CD4-positive, alpha-beta T cell (primary cell): ENCODE data around the gene MROH8. TPM values are rescaled to one million over a fixed set of nuclear protein-coding genes. Genes with fewer than 3 reads are reported as not detected.

Experiments
- ATAC-seq: fragments of 200-7000 bp; cut with Tn5 transposase; one replicate; pipeline ENCODE4 v1.10.0; 2022; ENCODE audit warnings: mild to moderate bottlenecking; ENCODE audit not compliant: poor library complexity
- CTCF ChIA-PET: fragments of 350-600 bp; sonication (Branson Sonifier 250); formaldehyde crosslinking; loops from one replicate; lab custom pipeline; 2021; ENCODE audit warnings: antibody characterized with exemption, inconsistent platforms; lab: Charles Lee
- POLR2A ChIA-PET: fragments of 350-600 bp; sonication (Branson Sonifier 250); formaldehyde crosslinking; loops from one replicate; lab custom pipeline; 2021; ENCODE audit warnings: antibody characterized with exemption, inconsistent platforms; lab: Charles Lee
- DNase-seq, 14 experiments: peaks; one replicate each; pipeline ENCODE4 v3.0.0-alpha.2; 2013 to 2020; ENCODE audit warnings: mixed read lengths in 2 of 14
- H3K27ac ChIP-seq, 2 donors: one replicate each; pipeline versions ENCODE4 v1.5.1 to v1.7.0; 2013; ENCODE audit warnings: low read length in 2 of 2, low read depth in 1 of 2, mild to moderate bottlenecking in 1 of 2
- H3K27me3 ChIP-seq, 2 experiments: 1 replicate in 1 of 2; 2 replicates in 1 of 2; pipeline versions ENCODE4 v1.6.1 to v1.7.0; 2013; ENCODE audit warnings: low read length in 2 of 2, control low read depth in 1 of 2, mild to moderate bottlenecking in 1 of 2, moderate library complexity in 1 of 2; ENCODE audit not compliant: insufficient read depth in 2 of 2, control insufficient read depth in 1 of 2
- H3K36me3 ChIP-seq: one replicate; pipeline ENCODE4 v1.6.1; 2013; ENCODE audit warnings: low read length, control low read depth; ENCODE audit not compliant: insufficient read depth
- H3K4me1 ChIP-seq: one replicate; pipeline ENCODE4 v1.6.1; 2013; ENCODE audit warnings: low read length, control low read depth; ENCODE audit not compliant: insufficient read depth
- H3K4me3 ChIP-seq: one replicate; pipeline ENCODE4 v1.5.1; 2013; ENCODE audit warnings: mild to moderate bottlenecking, low read length, moderate library complexity
- H3K9me3 ChIP-seq, 2 experiments: 1 replicate in 1 of 2; 2 replicates in 1 of 2; pipeline versions ENCODE4 v1.6.1 to v1.7.0; 2013; ENCODE audit warnings: low read length in 2 of 2, mild to moderate bottlenecking in 2 of 2, control low read depth in 1 of 2, moderate library complexity in 1 of 2; ENCODE audit not compliant: control insufficient read depth in 1 of 2, insufficient read depth in 1 of 2
- H3K27ac Mint-ChIP-seq: one replicate; pipeline ENCODE4 v1.8.0; 2020; ENCODE audit warnings: mixed read lengths
- H3K27me3 Mint-ChIP-seq: one replicate; pipeline ENCODE4 v1.8.0; 2021; ENCODE audit warnings: mixed read lengths
- H3K36me3 Mint-ChIP-seq: one replicate; pipeline ENCODE4 v1.8.0; 2021; ENCODE audit warnings: low read depth, mixed read lengths
- H3K4me1 Mint-ChIP-seq: one replicate; pipeline ENCODE4 v1.8.0; 2021; ENCODE audit warnings: low read depth, mixed read lengths
- H3K4me3 Mint-ChIP-seq: one replicate; pipeline ENCODE4 v1.8.0; 2020; ENCODE audit warnings: mild to moderate bottlenecking, mixed read lengths
- H3K9me3 Mint-ChIP-seq: one replicate; pipeline ENCODE4 v1.8.0; 2020; ENCODE audit warnings: mixed read lengths
- CTCF ChIP-seq: fragments of 200-600 bp; IDR thresholded peaks from one replicate; pipeline ENCODE4 v1.8.0; 2022; ENCODE audit warnings: antibody characterized with exemption, mild to moderate bottlenecking
- intact Hi-C, 2 experiments: fragments of 100-400 bp; cut with DNase I in 1 of 2; cut with micrococcal nuclease in 1 of 2; formaldehyde crosslinking; loops; one replicate each; pipeline versions ENCODE4 v1.15.1 to v1.9.0; 2023 to 2025; cut with DNase I, micrococcal nuclease
- polyA plus RNA-seq, 2 donors: library from polyadenylated mRNA; unstranded; fragments of 120-200 nt; gene quantifications; one replicate each; pipeline ENCODE4 v1.2.1, GENCODE V29; 2013
- total RNA-seq, 174 experiments: library from RNA in 2 of 174; stranded (reverse) in 2 of 174; gene quantifications; one replicate each; pipeline ENCODE4 v1.2.3 and lab custom pipeline; 2021 to 2026

The MROH8 gene
- total RNA-seq (1 to 10 TPM; 1.1 to 1.2 TPM), total RNA-seq (lab: John Stamatoyannopoulos, UW) (0 to 3.4 (median 1.2) reads per million in 172 experiments)
- 0.56 TPM for polyA plus RNA-seq (2013, experiment 1 of 2)
- polyA plus RNA-seq (2013, experiment 2 of 2): 1.4 TPM

GRCh38 chr20:37178839-37179682, at the start of gene MROH8, which contains the start of gene RPN2:
Gene MROH8 (minus strand): TSS chr20:37179548.
Gene RPN2 (plus strand): TSS chr20:37179330. CDS start chr20:37179357, 27 bp downstream.
- peaks cover 35% of the 10 kb centered on the region for H3K36me3 Mint-ChIP-seq
- H3K4me1 Mint-ChIP-seq: peaks cover 46% of the 10 kb centered on the region
- peak; percentile 92 for ATAC-seq
- peaks cover 12% of the 10 kb centered on the region for H3K36me3 ChIP-seq
- H3K27me3 Mint-ChIP-seq: no peaks in the 10 kb centered on the region
- no peak for TF ChIP-seq CTCF
- H3K9me3 Mint-ChIP-seq: no peaks in the 10 kb centered on the region
- POLR2A ChIA-PET: interaction anchor here (0.6 to 3.0 kb wide), 25 partner anchors 11 to 1569 kb away, joined by 3 to 33 read pairs (median 4); partner anchors contain the start of genes ACTR5, BLCAP, MANBAL and RBL1
- H3K27me3 ChIP-seq: no peaks in the 10 kb centered on the region
- DNase-seq: peak; percentile 87 to 96 (median 93)
- H3K4me3 ChIP-seq: peak within 1 kb of the TSS; percentile 80
- no peaks in the 10 kb centered on the region for H3K9me3 ChIP-seq
- H3K27ac Mint-ChIP-seq: peak within 1 kb of the TSS; percentile 88
- H3K27ac ChIP-seq: peak within 1 kb of the TSS; percentile 84 to 90
- CTCF ChIA-PET: interaction anchor here (0.7 to 3.3 kb wide), 7 partner anchors 10 to 83 kb away, joined by 3 to 27 read pairs (median 4); partner anchors contain the start of gene RBL1
- peaks cover 40% of the 10 kb centered on the region for H3K4me1 ChIP-seq
- intact Hi-C loops: loop anchor here (2.0 to 5.0 kb wide), 7 partner anchors 16 to 1293 kb away; partner anchors contain the start of genes CTNNBL1 (in 1 of the 2), RALGAPB (in 1 of the 2) and RBL1 (in 1 of the 2)
- H3K4me3 Mint-ChIP-seq: peak within 1 kb of the TSS; percentile 99

- no peaks in the 10 kb centered on the region for H3K9me3 Mint-ChIP-seq
- H3K36me3 Mint-ChIP-seq: peaks cover 96% of the 10 kb centered on the region
- H3K4me3 Mint-ChIP-seq: no peak overlapping the region
- Histone ChIP-seq H3K36me3 (peaks cover 100% of the 10 kb centered on the region), H3K27ac (no peak overlapping the region), H3K27me3 (no peaks in the 10 kb centered on the region), H3K4me3 (no peak overlapping the region), H3K9me3 (no peaks in the 10 kb centered on the region), H3K4me1 (no peaks in the 10 kb centered on the region)
- H3K27me3 Mint-ChIP-seq: no peaks in the 10 kb centered on the region
- POLR2A ChIA-PET: no interaction called here
- CTCF ChIA-PET: interaction anchor here (1.4 kb wide), 1 partner anchor 33 kb away, joined by 3 read pairs; no protein-coding TSS in a partner anchor
- ATAC-seq (no peak), DNase-seq (no peak)
- no peak overlapping the region for H3K27ac Mint-ChIP-seq
- intact Hi-C loops: no loop called here
- no peak for TF ChIP-seq CTCF
- no peaks in the 10 kb centered on the region for H3K4me1 Mint-ChIP-seq
Observed at GRCh38 chr20:37228656-37229055, 49.3 kb upstream of the MROH8 start.

DNA sequence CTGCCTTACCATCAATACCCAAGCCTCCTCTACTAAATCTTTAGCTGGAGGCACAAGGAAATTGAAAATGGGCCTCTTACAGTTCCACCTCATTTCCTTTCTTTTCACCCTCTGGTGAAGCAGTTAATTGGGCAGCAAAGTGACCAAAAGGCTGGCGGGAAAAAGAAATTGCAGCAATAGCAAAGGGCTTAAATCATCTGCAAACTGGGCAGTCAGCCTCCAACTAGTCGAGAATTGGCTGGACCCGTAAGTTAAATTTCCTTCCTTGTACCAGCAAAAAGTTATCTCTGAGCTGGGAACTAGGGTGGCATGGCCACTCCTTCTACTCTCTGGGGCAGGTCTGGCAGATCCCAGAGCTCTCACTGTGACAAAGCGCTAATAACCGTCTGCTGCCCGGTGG, 48.7 kb upstream of the MROH8 start:
- DNase-seq: no peak
- H3K9me3 Mint-ChIP-seq: no peaks in the 10 kb centered on the region
- intact Hi-C loops: no loop called here
- no peaks in the 10 kb centered on the region for H3K27me3 Mint-ChIP-seq
- Histone ChIP-seq H3K36me3 (peaks cover 99% of the 10 kb centered on the region), H3K4me3 (no peak overlapping the region), H3K4me1 (no peaks in the 10 kb centered on the region), H3K27ac (no peak overlapping the region), H3K9me3 (no peaks in the 10 kb centered on the region), H3K27me3 (no peaks in the 10 kb centered on the region)
- H3K4me1 Mint-ChIP-seq: no peaks in the 10 kb centered on the region
- no peak for ATAC-seq
- ChIA-PET POLR2A (no interaction called here), CTCF (no interaction called here)
- H3K27ac Mint-ChIP-seq: no peak overlapping the region
- peaks cover 96% of the 10 kb centered on the region for H3K36me3 Mint-ChIP-seq
- no peak overlapping the region for H3K4me3 Mint-ChIP-seq
- TF ChIP-seq CTCF: no peak
